GM04504 (cell line): ENCODE data around the gene HS6ST2.

Experiments
- DNase-seq: peaks from one replicate; pipeline ENCODE4 v3.0.0-alpha.2; 2012; ENCODE audit warnings: low read depth

Gene HS6ST2

GRCh38 chrX:132676561-132677186 is 281.8 kb downstream of the HS6ST2 start:
- DNase-seq, result no peak

DNA sequence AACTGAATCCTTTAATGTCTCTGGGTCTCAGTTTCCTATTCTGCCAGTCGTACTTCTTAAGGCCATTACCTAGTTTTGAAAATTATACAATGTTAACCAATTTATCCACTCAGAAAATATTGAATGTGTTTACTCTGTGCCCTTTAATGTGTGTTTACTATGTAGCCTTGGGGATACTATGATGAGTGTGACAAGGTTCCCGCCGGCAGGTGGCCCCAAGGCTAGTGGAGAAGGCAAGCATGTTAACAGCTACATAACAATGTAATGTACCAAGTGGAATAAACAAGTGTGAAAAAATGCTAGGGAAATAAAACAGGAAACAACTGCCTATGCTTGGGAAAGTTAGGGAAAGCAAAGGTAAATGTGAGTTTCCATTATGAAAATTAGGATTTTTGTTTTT is 282.3 kb downstream of the HS6ST2 start:
- DNase-seq, result no peak

- no peak for DNase-seq
These were observed 285.1 kb downstream of the HS6ST2 start for GRCh38 chrX:132673331-132673730.

- DNase-seq, result no peak
These were observed 287.2 kb downstream of the HS6ST2 start for GRCh38 chrX:132671229-132671641.

DNA sequence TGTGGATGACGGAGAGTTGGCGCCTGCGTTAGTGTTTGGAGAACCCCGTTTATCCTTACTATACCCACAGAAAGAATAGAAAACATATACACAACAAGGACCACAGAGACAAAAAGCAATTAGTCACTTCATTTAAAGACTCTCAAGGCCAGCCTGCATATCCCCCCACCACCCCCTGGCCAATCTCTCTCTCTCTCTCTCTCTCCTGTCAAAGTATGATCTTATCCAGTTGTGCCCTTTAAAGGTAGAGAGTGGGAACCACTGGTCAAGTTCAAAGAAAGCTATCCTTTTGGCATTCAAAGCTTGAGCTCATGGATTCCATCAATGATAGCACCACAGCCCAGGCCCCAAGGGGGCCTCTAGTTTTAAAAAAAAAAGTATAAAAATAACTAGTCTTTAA is 289.3 kb downstream of the HS6ST2 start:
- no peak for DNase-seq

DNA sequence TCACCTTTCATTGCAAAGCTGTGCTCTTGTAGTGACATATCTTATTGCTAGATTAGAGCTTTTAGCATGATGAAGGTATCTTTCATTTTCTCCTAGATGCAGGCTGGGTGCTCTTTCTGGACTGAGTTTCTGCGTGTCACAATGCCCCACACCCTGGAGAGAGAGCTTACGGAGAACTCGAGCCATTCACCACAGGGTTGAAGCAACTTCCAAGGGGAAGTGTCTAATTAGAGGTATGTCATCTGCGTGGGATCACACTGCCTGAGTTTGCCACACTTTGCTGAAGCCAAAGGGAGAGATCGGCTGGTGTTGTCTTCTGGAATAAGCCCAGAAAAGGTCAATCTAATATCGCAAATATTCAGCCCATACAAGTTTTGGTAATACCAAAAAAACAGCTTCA is 290.3 kb downstream of the HS6ST2 start:
- DNase-seq, result no peak

DNA sequence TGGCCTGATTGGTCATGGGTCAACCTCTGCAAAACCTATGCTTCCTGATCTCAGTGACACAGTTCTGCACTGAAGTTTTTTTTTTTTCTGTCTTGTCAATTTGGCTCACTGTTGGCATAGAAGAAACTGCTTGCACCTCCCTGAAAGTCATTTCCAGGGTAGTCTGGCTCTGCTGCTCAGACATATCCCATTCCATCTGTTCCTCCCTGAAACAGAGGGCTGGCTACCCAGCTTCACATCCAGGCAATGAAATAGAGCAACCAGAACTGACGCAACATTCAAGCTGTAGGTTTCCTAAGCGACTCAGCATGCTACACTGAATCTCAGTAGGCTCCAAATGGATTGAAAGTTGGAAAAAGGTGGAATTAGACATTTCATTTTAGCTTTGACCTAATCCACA is 292.8 kb downstream of the HS6ST2 start:
- no peak for DNase-seq

DNA sequence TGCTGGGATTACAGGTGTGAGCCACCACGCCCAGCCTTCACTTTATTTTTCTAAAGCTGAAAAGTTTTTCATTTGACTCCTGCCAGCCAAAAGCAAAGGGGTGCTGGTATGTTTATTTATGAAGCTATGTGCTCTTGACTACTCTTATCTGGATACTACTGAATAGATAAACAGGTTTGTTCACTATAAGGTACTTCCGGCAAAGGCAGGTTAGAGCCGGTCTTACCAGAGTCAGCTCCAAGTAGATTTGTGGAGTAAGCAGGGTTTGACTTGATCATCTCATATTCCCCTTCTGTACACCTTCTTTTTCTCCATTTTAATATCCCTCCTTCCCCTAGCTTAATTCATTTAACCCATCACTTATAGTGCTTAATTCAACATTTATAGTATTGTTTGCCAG is 294.2 kb downstream of the HS6ST2 start:
- DNase-seq, result no peak

- DNase-seq, result no peak
These were observed 295.6 kb downstream of the HS6ST2 start for GRCh38 chrX:132662844-132663243.

GRCh38 chrX:132657876-132658275 is 300.6 kb downstream of the HS6ST2 start:
- no peak for DNase-seq

- DNase-seq, result no peak
These were observed 305.6 kb downstream of the HS6ST2 start for GRCh38 chrX:132652871-132653270.

GRCh38 chrX:132651421-132652086 is 306.9 kb downstream of the HS6ST2 start:
- DNase-seq, result peak; percentile 39

DNA sequence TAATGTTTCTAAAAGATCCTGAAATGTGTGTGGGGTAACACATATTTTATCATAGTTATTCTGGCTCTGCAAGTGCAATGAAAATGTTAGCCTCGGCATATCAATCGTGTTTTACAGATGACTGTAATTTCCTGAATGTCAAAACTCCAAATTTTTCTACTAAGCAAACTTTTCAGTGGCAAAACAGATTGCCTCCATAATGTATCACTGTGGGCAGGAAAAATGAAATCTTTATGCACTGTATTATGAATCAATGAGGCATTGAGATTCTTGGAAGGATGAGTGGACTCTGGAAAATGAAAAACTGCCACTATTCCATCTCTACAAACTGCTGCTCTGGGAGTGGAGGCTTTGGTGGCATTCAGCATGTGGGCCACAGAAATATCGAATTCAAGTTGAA is 309.5 kb downstream of the HS6ST2 start:
- DNase-seq, result no peak

DNA sequence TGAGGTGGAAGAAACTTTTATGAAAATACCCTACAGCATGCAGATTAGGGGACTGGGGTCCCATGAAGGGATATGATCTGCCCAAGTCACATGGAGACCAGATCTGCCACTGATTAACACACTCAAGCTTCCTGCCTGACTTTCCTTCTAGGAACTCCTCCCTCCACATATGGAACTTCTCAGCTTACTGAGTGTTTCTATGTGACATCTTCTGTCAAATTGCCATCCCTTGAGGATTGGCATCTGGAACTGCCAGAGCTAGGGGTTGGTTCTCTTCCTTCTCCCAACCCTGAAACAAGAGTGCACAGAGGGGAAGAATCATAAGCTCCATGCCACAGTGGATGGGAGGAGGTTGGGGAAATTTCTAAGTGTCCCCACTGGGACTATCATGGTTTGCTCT is 319.0 kb downstream of the HS6ST2 start:
- DNase-seq, result no peak

DNA sequence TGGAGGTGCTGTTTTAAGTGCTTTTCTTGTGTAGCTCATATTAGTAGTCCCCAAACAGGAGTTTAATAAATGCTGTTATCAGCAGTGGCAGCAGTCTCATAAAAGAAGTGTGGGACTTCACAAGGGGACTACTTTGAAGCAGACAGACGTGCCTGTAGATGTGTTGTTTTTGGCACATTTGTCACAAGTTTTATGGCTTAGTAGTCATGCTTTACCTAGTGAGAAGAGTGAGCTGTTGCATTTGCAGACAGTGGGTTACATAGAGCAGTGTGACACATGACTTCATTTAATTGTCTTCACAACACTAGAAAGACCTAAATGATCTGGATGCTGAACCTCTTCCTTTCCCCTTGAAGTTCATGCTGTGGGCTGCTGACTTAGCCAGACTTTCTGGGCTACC is 320.1 kb downstream of the HS6ST2 start:
- DNase-seq, result no peak

DNA sequence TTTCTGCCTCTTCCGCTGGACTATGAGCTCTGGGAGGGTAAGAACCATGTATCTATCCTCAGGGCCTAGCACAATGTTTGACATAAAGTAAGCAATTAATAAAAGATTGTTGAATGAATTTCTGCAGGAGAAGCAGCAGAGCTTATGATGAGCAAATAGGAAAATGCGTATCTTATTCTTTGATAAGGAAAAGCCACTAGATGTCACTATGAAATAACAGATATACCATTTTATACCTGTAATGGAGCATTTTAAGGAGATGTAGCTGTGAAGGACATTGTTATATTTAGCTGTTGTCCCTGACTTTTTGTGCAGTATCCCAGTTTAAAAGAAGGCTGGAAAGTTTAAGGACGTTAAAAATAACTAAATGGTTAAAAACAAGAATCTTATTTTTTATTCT is 322.3 kb downstream of the HS6ST2 start:
- no peak for DNase-seq

- DNase-seq, result no peak
These were observed 323.9 kb downstream of the HS6ST2 start for GRCh38 chrX:132634521-132634920.

- no peak for DNase-seq
These were observed 326.7 kb downstream of the HS6ST2 start for GRCh38 chrX:132631579-132632232.

DNA sequence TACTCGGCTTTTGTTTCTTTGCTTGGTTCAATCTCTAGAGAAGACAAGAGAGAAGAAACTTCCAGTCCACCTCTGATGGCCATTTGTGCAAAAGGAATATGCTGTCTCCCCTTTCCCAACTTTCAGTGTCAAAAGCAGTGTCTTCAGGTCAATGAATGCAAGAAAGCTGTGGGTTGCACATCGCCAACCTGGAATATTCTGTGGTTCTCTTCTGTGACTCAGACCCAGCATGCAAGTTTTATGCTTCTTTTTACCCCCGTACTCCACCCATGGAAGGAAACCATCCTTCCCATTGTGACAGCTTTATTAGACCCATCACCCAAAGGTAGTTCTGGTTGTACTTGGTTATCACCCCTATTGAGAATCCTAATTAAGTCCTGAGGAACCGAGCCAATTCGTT is 334.0 kb downstream of the HS6ST2 start:
- DNase-seq, result no peak

DNA sequence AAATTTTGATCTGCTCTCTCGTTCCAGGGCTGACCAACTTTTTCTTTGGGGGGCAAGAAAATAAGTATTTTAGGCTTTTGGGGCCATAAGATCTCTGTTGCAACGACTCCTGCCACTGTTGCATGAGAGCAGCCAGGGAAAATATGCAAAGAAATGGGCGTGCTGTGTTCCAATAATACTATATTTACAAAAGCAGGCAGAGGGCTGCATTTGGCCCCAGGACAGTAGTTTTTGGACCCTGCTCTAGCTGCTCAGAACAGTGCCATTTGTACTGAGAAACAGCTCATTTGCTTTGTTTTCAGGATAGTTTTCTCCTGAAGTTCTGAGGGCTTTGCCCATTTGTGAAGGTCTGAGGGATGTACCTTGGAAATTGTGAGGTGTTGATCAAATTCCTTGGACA is 334.5 kb downstream of the HS6ST2 start:
- no peak for DNase-seq

DNA sequence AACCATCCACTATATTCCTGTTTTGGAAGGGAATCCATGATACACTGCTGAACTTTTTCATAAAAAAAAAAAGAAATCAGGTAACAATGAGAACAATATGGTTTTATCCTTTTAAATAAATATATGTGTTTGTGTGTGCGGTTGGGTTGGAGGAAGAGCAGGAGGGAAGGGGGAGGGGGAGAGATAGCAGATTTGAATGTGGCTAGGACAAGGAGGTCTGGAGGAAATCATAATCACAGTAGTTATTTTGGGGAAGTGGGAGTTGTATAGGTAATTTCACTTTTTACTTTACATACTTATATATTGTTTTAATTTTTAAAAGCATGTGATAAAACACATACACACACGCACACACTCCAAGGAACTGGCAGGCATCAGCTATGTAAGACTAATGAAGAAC is 335.1 kb downstream of the HS6ST2 start:
- no peak for DNase-seq

- DNase-seq, result no peak
These were observed 336.3 kb downstream of the HS6ST2 start for GRCh38 chrX:132622130-132622529.

DNA sequence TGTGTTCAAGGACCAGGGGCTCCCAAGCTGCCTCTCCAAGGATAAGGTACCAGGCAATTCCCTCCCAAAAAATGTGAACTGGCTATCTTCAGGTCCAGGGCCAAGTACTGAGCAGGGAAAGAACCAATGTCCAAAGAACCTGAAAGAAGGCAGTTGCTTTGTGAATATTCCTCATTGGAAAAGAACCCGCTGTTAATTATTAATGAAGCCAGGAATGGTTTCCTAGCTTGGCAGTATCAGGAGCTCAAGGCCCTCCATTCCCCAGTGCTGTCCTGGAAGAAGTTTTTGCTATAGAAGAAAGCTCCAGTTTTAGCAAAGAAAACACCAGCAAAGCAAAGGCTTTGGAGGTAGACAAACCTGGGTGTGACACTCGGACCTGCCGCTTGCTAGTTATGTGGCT is 339.6 kb downstream of the HS6ST2 start:
- no peak for DNase-seq
